SKM-1 treated with dmso at 0.1 percent for 144 hours (cell line): ENCODE measurements around the gene ERGIC1.

ENCODE experiments used
- DNase-seq: peaks from one replicate; lab custom pipeline; 2025; ENCODE audit not compliant: unreplicated experiment; lab: John Stamatoyannopoulos, UW

The ERGIC1 gene

GRCh38 chr5:172827841-172828240 lies 6.2 kb upstream of the ERGIC1 start:
- no peak for DNase-seq

- DNase-seq = no peak
These were observed 5.1 kb upstream of the ERGIC1 start for GRCh38 chr5:172828911-172829431.

- no peak for DNase-seq
These were observed 3.7 kb upstream of the ERGIC1 start for GRCh38 chr5:172830275-172830799.

GRCh38 chr5:172830876-172831662 lies 3.0 kb upstream of the ERGIC1 start:
- DNase-seq = no peak

- DNase-seq = no peak
These were observed 1.4 kb upstream of the ERGIC1 start for GRCh38 chr5:172832383-172833315.

- no peak for DNase-seq
These were observed 722 bp upstream of the ERGIC1 start for GRCh38 chr5:172833372-172833685.

GRCh38 chr5:172834415-172835289 lies 601 bp downstream of the ERGIC1 start:
- DNase-seq = no peak

GRCh38 chr5:172835290-172835993 lies 1.4 kb downstream of the ERGIC1 start:
- DNase-seq = no peak

GRCh38 chr5:172835994-172836356 lies 1.9 kb downstream of the ERGIC1 start:
- no peak for DNase-seq

- DNase-seq = no peak
These were observed 3.6 kb downstream of the ERGIC1 start for GRCh38 chr5:172837640-172838039.

- DNase-seq = no peak
These were observed 4.3 kb downstream of the ERGIC1 start for GRCh38 chr5:172838151-172838875.

- no peak for DNase-seq
These were observed 5.8 kb downstream of the ERGIC1 start for GRCh38 chr5:172839669-172840431.

GRCh38 chr5:172840432-172841154 lies 6.5 kb downstream of the ERGIC1 start:
- no peak for DNase-seq

GRCh38 chr5:172841256-172841655 lies 7.2 kb downstream of the ERGIC1 start:
- DNase-seq = no peak

- no peak for DNase-seq
These were observed 9.9 kb downstream of the ERGIC1 start for GRCh38 chr5:172843825-172844576.

- no peak for DNase-seq
These were observed 10.5 kb downstream of the ERGIC1 start for GRCh38 chr5:172844577-172844838.

- DNase-seq = no peak
These were observed 11.1 kb downstream of the ERGIC1 start for GRCh38 chr5:172845154-172845553.

GRCh38 chr5:172845576-172845975 lies 11.5 kb downstream of the ERGIC1 start:
- DNase-seq = no peak
